IMR-90 (cell line): ENCODE data around the gene ZNF518A. TPM values are rescaled to one million over a fixed set of nuclear protein-coding genes. Genes with fewer than 3 reads are reported as not detected.

ENCODE experiments used
- ATAC-seq: fragments of 200-7000 bp; cut with Tn5 transposase; 2 replicates; pipeline ENCODE4 v1.9.1; 2020; ENCODE audit warnings: low read depth, mild to moderate bottlenecking, moderate library complexity
- BruUV-seq: library from RNA; stranded (reverse); fragments of 400-500 nt; replicated peaks from 2 replicates; lab custom pipeline; 2021; lab: Mats Ljungman, UMichigan
- CTCF ChIA-PET: fragments of 300-600 bp; formaldehyde crosslinking; extraction: SDS; loops from one replicate; lab custom pipeline; 2021; ENCODE audit warnings: antibody characterized with exemption; lab: Yijun Ruan, JAX
- POLR2A ChIA-PET: fragments of 300-600 bp; sonication (Branson Sonifier 250); formaldehyde crosslinking; loops from one replicate; lab custom pipeline; 2022; ENCODE audit warnings: antibody characterized with exemption; ENCODE audit not compliant: unreplicated experiment; lab: Charles Lee
- DNase-seq: peaks from one replicate; pipeline ENCODE4 v3.0.0; 2013
- H2AFZ ChIP-seq: replicated peaks from 2 replicates; pipeline ENCODE3; 2013; ENCODE audit warnings: low read length, mild to moderate bottlenecking; ENCODE audit not compliant: poor library complexity
- H2AK5ac ChIP-seq: 2 replicates; pipeline ENCODE4 v1.6.1; 2013; ENCODE audit warnings: low read depth, low read length, inconsistent platforms
- H2AK9ac ChIP-seq: replicated peaks from 2 replicates; pipeline ENCODE3; 2013; ENCODE audit warnings: mild to moderate bottlenecking, low read depth, low read length, moderate library complexity; ENCODE audit not compliant: poor library complexity
- H2BK120ac ChIP-seq: 2 replicates; pipeline ENCODE4 v1.6.1; 2013; ENCODE audit warnings: low read depth, low read length, inconsistent platforms
- H2BK15ac ChIP-seq: 3 replicates; pipeline ENCODE4 v1.6.1; 2013; ENCODE audit warnings: low read depth, low read length, inconsistent platforms
- H2BK20ac ChIP-seq: 2 replicates; pipeline ENCODE4 v1.6.1; 2013; ENCODE audit warnings: low read depth, mild to moderate bottlenecking, inconsistent platforms, low read length, moderate library complexity
- H2BK5ac ChIP-seq: 2 replicates; pipeline ENCODE4 v1.6.1; 2013; ENCODE audit warnings: mild to moderate bottlenecking, low read depth, low read length, inconsistent platforms; ENCODE audit not compliant: poor library complexity, severe bottlenecking
- H3K14ac ChIP-seq: replicated peaks from 2 replicates; pipeline ENCODE4 v1.6.1; 2013; ENCODE audit warnings: low read depth, low read length, inconsistent platforms
- H3K18ac ChIP-seq: 2 replicates; pipeline ENCODE4 v1.6.1; 2013; ENCODE audit warnings: low read depth, low read length, control low read depth
- H3K23ac ChIP-seq: 2 replicates; pipeline ENCODE4 v1.6.1; 2013; ENCODE audit warnings: low read depth, low read length, inconsistent platforms
- H3K27ac ChIP-seq: 2 replicates; pipeline ENCODE4 v1.5.1; 2013; ENCODE audit warnings: mild to moderate bottlenecking, control low read depth, low read length; ENCODE audit not compliant: insufficient read depth
- H3K27me3 ChIP-seq: 2 replicates; pipeline ENCODE4 v1.6.1; 2013; ENCODE audit warnings: low read length; ENCODE audit not compliant: control insufficient read depth, insufficient read depth
- H3K36me3 ChIP-seq: 2 replicates; pipeline ENCODE4 v1.6.1; 2013; ENCODE audit warnings: low read length, mixed read lengths; ENCODE audit not compliant: control insufficient read depth, insufficient read depth
- H3K4ac ChIP-seq: 2 replicates; pipeline ENCODE4 v1.6.1; 2013; ENCODE audit warnings: low read depth, low read length, inconsistent platforms
- H3K4me1 ChIP-seq: 2 replicates; pipeline ENCODE4 v1.6.1; 2013; ENCODE audit warnings: low read length, mixed read lengths; ENCODE audit not compliant: control insufficient read depth, insufficient read depth
- H3K4me2 ChIP-seq: 2 replicates; pipeline ENCODE4 v1.6.1; 2013; ENCODE audit warnings: low read depth, mild to moderate bottlenecking, control low read depth, low read length, moderate library complexity
- H3K4me3 ChIP-seq: 2 replicates; pipeline ENCODE4 v1.5.1; 2013; ENCODE audit warnings: low read depth, mild to moderate bottlenecking, control low read depth, low read length, moderate library complexity; ENCODE audit not compliant: insufficient read depth
- H3K56ac ChIP-seq: 2 replicates; pipeline ENCODE4 v1.6.1; 2013; ENCODE audit warnings: low read length, inconsistent platforms; ENCODE audit not compliant: insufficient read depth; ENCODE audit errors: extremely low read depth
- H3K79me1 ChIP-seq, 2 experiments: 2 replicates each; pipeline ENCODE4 v1.6.1; 2013; ENCODE audit warnings: low read length in 2 of 2, inconsistent platforms in 1 of 2, low read depth in 1 of 2
- H3K9ac ChIP-seq: 2 replicates; pipeline ENCODE4 v1.6.1; 2013; ENCODE audit warnings: low read depth, low read length, control low read depth
- H3K9me1 ChIP-seq: 2 replicates; pipeline ENCODE4 v1.6.1; 2013; ENCODE audit warnings: low read length, inconsistent platforms; ENCODE audit not compliant: insufficient read depth
- H3K9me3 ChIP-seq: 2 replicates; pipeline ENCODE4 v1.6.1; 2013; ENCODE audit warnings: low read length; ENCODE audit not compliant: control insufficient read depth, insufficient read depth
- H4K20me1 ChIP-seq: 2 replicates; pipeline ENCODE4 v1.6.1; 2013; ENCODE audit warnings: low read length, inconsistent platforms; ENCODE audit not compliant: insufficient read depth
- H4K5ac ChIP-seq: 2 replicates; pipeline ENCODE4 v1.6.1; 2013; ENCODE audit warnings: mild to moderate bottlenecking, low read depth, low read length, control low read depth
- H4K8ac ChIP-seq, 2 experiments: 2 replicates each; pipeline ENCODE4 v1.6.1; 2013; ENCODE audit warnings: low read depth in 2 of 2, low read length in 2 of 2, control low read depth in 1 of 2, inconsistent platforms in 1 of 2
- H4K91ac ChIP-seq: 2 replicates; pipeline ENCODE4 v1.6.1; 2013; ENCODE audit warnings: low read depth, low read length, inconsistent platforms; ENCODE audit not compliant: insufficient read depth
- BHLHE40 ChIP-seq: fragments of 150-350 bp; IDR thresholded peaks from 2 replicates; pipeline ENCODE4 v1.6.1; 2016; ENCODE audit warnings: mild to moderate bottlenecking, low read depth, low read length
- CEBPB ChIP-seq: IDR thresholded peaks from 2 replicates; pipeline ENCODE4 v1.6.1; 2012; ENCODE audit warnings: low read depth, low read length, improper control_type of control experiment
- CHD1 ChIP-seq: IDR thresholded peaks from 2 replicates; pipeline ENCODE4 v1.6.1; 2012; ENCODE audit warnings: low read depth, low read length, improper control_type of control experiment
- CTCF ChIP-seq: conservative IDR thresholded peaks from 2 replicates; pipeline ENCODE4 v1.5.1; 2012; ENCODE audit warnings: mild to moderate bottlenecking, low read depth, low read length, improper control_type of control experiment
- FOS ChIP-seq: fragments of 150-350 bp; IDR thresholded peaks from 2 replicates; pipeline ENCODE4 v1.6.1; 2016; ENCODE audit warnings: low read depth, low read length
- MAFK ChIP-seq: IDR thresholded peaks from 2 replicates; pipeline ENCODE4 v1.6.1; 2012; ENCODE audit warnings: low read depth, low read length, improper control_type of control experiment
- MAZ ChIP-seq: IDR thresholded peaks from 2 replicates; pipeline ENCODE4 v1.6.1; 2012; ENCODE audit warnings: low read depth, mild to moderate bottlenecking, low read length, improper control_type of control experiment, moderate library complexity, borderline replicate concordance
- MXI1 ChIP-seq: IDR thresholded peaks from 2 replicates; pipeline ENCODE4 v1.6.1; 2012; ENCODE audit warnings: low read depth, mild to moderate bottlenecking, low read length, moderate library complexity, borderline replicate concordance
- POLR2A ChIP-seq: IDR thresholded peaks from 2 replicates; pipeline ENCODE4 v1.6.1; 2012; ENCODE audit warnings: mild to moderate bottlenecking, low read depth, low read length
- RAD21 ChIP-seq: IDR thresholded peaks from 2 replicates; pipeline ENCODE4 v1.6.1; 2012; ENCODE audit warnings: low read length, improper control_type of control experiment
- RCOR1 ChIP-seq: IDR thresholded peaks from 2 replicates; pipeline ENCODE4 v1.6.1; 2012; ENCODE audit warnings: mild to moderate bottlenecking, low read length, improper control_type of control experiment; ENCODE audit not compliant: insufficient replicate concordance
- SMC3 ChIP-seq: fragments of 150-350 bp; IDR thresholded peaks from 2 replicates; pipeline ENCODE4 v1.6.1; 2016; ENCODE audit warnings: low read depth, mild to moderate bottlenecking, antibody characterized with exemption, low read length, moderate library complexity
- USF2 ChIP-seq: fragments of 150-350 bp; IDR thresholded peaks from 2 replicates; pipeline ENCODE4 v1.6.1; 2017; ENCODE audit warnings: mild to moderate bottlenecking, antibody characterized with exemption, low read length, low read depth
- WGBS, 2 experiments: methylation state at CpG; one replicate each; pipeline versions ENCODE4 v1.1.5 to v1.1.7; 2013; ENCODE audit warnings: missing lambda C conversion rate in 2 of 2; ENCODE audit not compliant: insufficient read length in 1 of 2; ENCODE audit errors: extremely low coverage in 2 of 2; 5-methylcytosine and 5-hydroxymethylcytosine counted together
- dilution Hi-C: fragments of 300-500 bp; cut with HindIII; formaldehyde crosslinking; loops from one replicate; pipeline ENCODE4 v1.14.3; 2018; ENCODE audit warnings: low sequenced_read_pairs; ENCODE audit not compliant: unreplicated experiment
- in situ Hi-C: fragments of 300-500 bp; cut with MboI; formaldehyde crosslinking; loops from 3 replicates; pipeline ENCODE4 v1.14.3; 2019; ENCODE audit warnings: low sequenced_read_pairs, inconsistent platforms, mixed read lengths
- intact Hi-C: fragments of 100-400 bp; cut with micrococcal nuclease; formaldehyde crosslinking; loops from 2 replicates; pipeline ENCODE4 v1.10.0; 2022
- polyA plus RNA-seq, 3 experiments: library from polyadenylated mRNA; depleted of rRNA; stranded (reverse); fragments of >200 nt; gene quantifications; 2 replicates each; pipeline ENCODE4 v1.2.3, GENCODE V29; 2012; ENCODE audit warnings: low replicate concordance in 1 of 3
- total RNA-seq: library from RNA; depleted of rRNA; stranded (reverse); fragments of >200 nt; gene quantifications from 2 replicates; pipeline ENCODE4 v1.2.3, GENCODE V29; 2012

Gene ZNF518A
- total and polyA plus RNA-seq, 2 of the 4 experiments (the other 2 are of a cell fraction): 2.1 to 7.9 TPM

GRCh38 chr10:96201525-96201924, 71.4 kb downstream of the ZNF518A start:
- no peaks in the 10 kb centered on the region for H3K79me1 ChIP-seq
- H3K27me3 ChIP-seq: no peaks in the 10 kb centered on the region
- H3K23ac ChIP-seq: no peak overlapping the region
- H4K91ac ChIP-seq: no peak overlapping the region
- no peak for TF ChIP-seq FOS
- no peak for TF ChIP-seq CTCF
- TF ChIP-seq POLR2A: no peak
- TF ChIP-seq MAFK: no peak
- no peak for TF ChIP-seq USF2
- no peak for TF ChIP-seq BHLHE40
- TF ChIP-seq RAD21: no peak
- TF ChIP-seq SMC3: no peak
- no peak for TF ChIP-seq RCOR1
- no peak for TF ChIP-seq CEBPB
- no peak for TF ChIP-seq CHD1
- no peak for TF ChIP-seq MXI1
- no peak for TF ChIP-seq MAZ
- H4K20me1 ChIP-seq: no peaks in the 10 kb centered on the region
- H2BK5ac ChIP-seq: no peak overlapping the region
- H2BK120ac ChIP-seq: no peak overlapping the region
- intact Hi-C loops (no loop called here), in situ Hi-C loops (no loop called here), dilution Hi-C loops (no loop called here)
- H2AK5ac ChIP-seq: no peak overlapping the region
- no TSS peak for BruUV-seq
- H3K9me3 ChIP-seq: no peaks in the 10 kb centered on the region
- no peaks in the 10 kb centered on the region for H3K36me3 ChIP-seq
- H3K9me1 ChIP-seq: no peaks in the 10 kb centered on the region
- POLR2A ChIA-PET: no interaction called here
- H3K4me1 ChIP-seq: no peaks in the 10 kb centered on the region
- H2BK20ac ChIP-seq: no peak overlapping the region
- no peak overlapping the region for H3K18ac ChIP-seq
- H3K9ac ChIP-seq: no peak overlapping the region
- DNase-seq (no peak), ATAC-seq (no peak)
- H2BK15ac ChIP-seq: no peak overlapping the region
- no peak overlapping the region for H3K27ac ChIP-seq
- H4K5ac ChIP-seq: no peak overlapping the region
- H4K8ac ChIP-seq: no peak overlapping the region
- H3K4me3 ChIP-seq: no peak overlapping the region
- no peak overlapping the region for H3K4me2 ChIP-seq
- WGBS, 2 experiments: no CpG with 5 or more reads among the region's 1 CpG
- H2AFZ ChIP-seq: no peak overlapping the region
- no peak overlapping the region for H2AK9ac ChIP-seq
- H3K4ac ChIP-seq: no peak overlapping the region
- H3K14ac ChIP-seq: no peak overlapping the region
- H3K56ac ChIP-seq: no peak overlapping the region
- CTCF ChIA-PET: no interaction called here
